B cell (primary cell): ENCODE results near the gene SLC35D2. TPM values are rescaled to one million over a fixed set of nuclear protein-coding genes. Genes with fewer than 3 reads are reported as not detected.

Experiments
- ATAC-seq: fragments of 200-7000 bp; cut with Tn5 transposase; one replicate; pipeline ENCODE4 v1.10.0; 2021; ENCODE audit warnings: low read depth, mild to moderate bottlenecking, moderate number of reproducible peaks, moderate library complexity
- CTCF ChIA-PET: fragments of 350-600 bp; sonication (Branson Sonifier 250); formaldehyde crosslinking; loops from one replicate; lab custom pipeline; 2021; ENCODE audit warnings: antibody characterized with exemption, inconsistent platforms; lab: Charles Lee
- POLR2A ChIA-PET: fragments of 350-600 bp; sonication (Branson Sonifier 250); formaldehyde crosslinking; loops from one replicate; lab custom pipeline; 2021; ENCODE audit warnings: antibody characterized with exemption; lab: Charles Lee
- DNase-seq: peaks from one replicate; pipeline ENCODE4 v3.0.0; 2013
- H2AFZ ChIP-seq: 2 replicates; pipeline ENCODE4 v1.6.1; 2012; ENCODE audit warnings: mild to moderate bottlenecking, low read depth, low read length; ENCODE audit not compliant: insufficient read depth, poor library complexity, severe bottlenecking
- H3K27ac ChIP-seq, 2 donors: 1 replicate in 1 of 2; 2 replicates in 1 of 2; pipeline ENCODE4 v1.5.1; 2012 to 2013; ENCODE audit warnings: low read length in 2 of 2, mild to moderate bottlenecking in 2 of 2, moderate library complexity in 1 of 2
- H3K27me3 ChIP-seq, 4 experiments: fragments of 200-600 bp in 1 of 4; sonication (generic) in 1 of 4; replicated peaks in 1 of 4; 1 replicate in 2 of 4; 2 replicates in 2 of 4; pipeline versions ENCODE4 v1.6.1 to v1.7.0; 2013 to 2016; ENCODE audit warnings: low read length in 3 of 4, mild to moderate bottlenecking in 2 of 4, mixed read lengths in 1 of 4, moderate library complexity in 1 of 4; ENCODE audit not compliant: insufficient read depth in 4 of 4, control insufficient read depth in 3 of 4; ENCODE audit errors: control extremely low read depth in 1 of 4
- H3K36me3 ChIP-seq, 2 experiments: replicated peaks in 1 of 2; 1 replicate in 1 of 2; 2 replicates in 1 of 2; pipeline versions ENCODE4 v1.6.1 to v1.7.1; 2013; ENCODE audit warnings: low read length in 1 of 2; ENCODE audit not compliant: insufficient read depth in 2 of 2, control insufficient read depth in 1 of 2; ENCODE audit errors: control extremely low read depth in 1 of 2, extremely low read depth in 1 of 2
- H3K4me1 ChIP-seq, 2 donors: fragments of 200-600 bp in 1 of 2; sonication (generic) in 1 of 2; 1 replicate in 1 of 2; 2 replicates in 1 of 2; pipeline versions ENCODE4 v1.5.1 to v1.6.1; 2013 to 2017; ENCODE audit warnings: low read length in 2 of 2; ENCODE audit not compliant: control insufficient read depth in 2 of 2, insufficient read depth in 2 of 2
- H3K4me2 ChIP-seq: replicated peaks from 2 replicates; pipeline ENCODE3; 2012; ENCODE audit warnings: mild to moderate bottlenecking, low read depth, low read length; ENCODE audit not compliant: poor library complexity, severe bottlenecking
- H3K4me3 ChIP-seq, 5 experiments: fragments of 200-600 bp in 1 of 5; sonication (generic) in 1 of 5; 1 replicate in 3 of 5; 2 replicates in 2 of 5; pipeline versions ENCODE4 v1.5.1 to v1.7.0; 2011 to 2016; ENCODE audit warnings: low read length in 4 of 5, mild to moderate bottlenecking in 4 of 5, low read depth in 2 of 5, control low read depth in 1 of 5, moderate library complexity in 1 of 5; ENCODE audit not compliant: insufficient read depth in 1 of 5; ENCODE audit errors: control extremely low read depth in 1 of 5, extremely low read depth in 1 of 5
- H3K79me2 ChIP-seq: fragments of 200-600 bp; sonication (generic); one replicate; pipeline ENCODE4 v1.6.0; 2016; ENCODE audit warnings: low read length; ENCODE audit not compliant: control insufficient read depth, insufficient read depth
- H3K9ac ChIP-seq: fragments of 200-600 bp; sonication (generic); 2 replicates; pipeline ENCODE4 v1.6.1; 2017; ENCODE audit warnings: mild to moderate bottlenecking, low read length, moderate library complexity
- H3K9me3 ChIP-seq, 3 donors: one replicate each; pipeline versions ENCODE4 v1.6.1 to v1.7.1; 2013; ENCODE audit warnings: low read length in 2 of 3; ENCODE audit not compliant: control insufficient read depth in 2 of 3, insufficient read depth in 1 of 3; ENCODE audit errors: control extremely low read depth in 1 of 3
- H4K20me1 ChIP-seq: 2 replicates; pipeline ENCODE4 v1.6.0; 2012; ENCODE audit warnings: mild to moderate bottlenecking, low read length; ENCODE audit not compliant: insufficient read depth, control insufficient read depth, poor library complexity, severe bottlenecking
- H3K27ac Mint-ChIP-seq: one replicate; pipeline ENCODE4 v1.8.0; 2021; ENCODE audit warnings: mixed read lengths
- H3K27me3 Mint-ChIP-seq: one replicate; pipeline ENCODE4 v1.8.0; 2021; ENCODE audit warnings: mixed read lengths
- H3K4me1 Mint-ChIP-seq: one replicate; pipeline ENCODE4 v1.8.0; 2021; ENCODE audit warnings: mixed read lengths
- H3K4me3 Mint-ChIP-seq: one replicate; pipeline ENCODE4 v1.8.0; 2021; ENCODE audit warnings: mixed read lengths
- H3K9me3 Mint-ChIP-seq: one replicate; pipeline ENCODE4 v1.8.0; 2022; ENCODE audit warnings: mixed read lengths; ENCODE audit not compliant: insufficient read depth
- CTCF ChIP-seq: fragments of 200-600 bp; IDR thresholded peaks from one replicate; pipeline ENCODE4 v1.8.0; 2022; ENCODE audit warnings: antibody characterized with exemption, mild to moderate bottlenecking
- EZH2 ChIP-seq: IDR thresholded peaks from 2 replicates; pipeline ENCODE4 v1.6.1; 2012; ENCODE audit warnings: borderline replicate concordance, low read depth, mild to moderate bottlenecking, moderate library complexity, low read length; ENCODE audit not compliant: insufficient read depth, poor library complexity, severe bottlenecking
- WGBS: methylation state at CpG from one replicate; pipeline ENCODE4 v1.1.5; 2013; ENCODE audit warnings: missing lambda C conversion rate; ENCODE audit not compliant: insufficient coverage; 5-methylcytosine and 5-hydroxymethylcytosine counted together
- intact Hi-C: fragments of 100-400 bp; cut with micrococcal nuclease; formaldehyde crosslinking; loops from one replicate; pipeline ENCODE4 v1.10.0; 2022
- polyA plus RNA-seq: library from polyadenylated mRNA; depleted of rRNA; stranded (reverse); fragments of >200 nt; gene quantifications from 2 replicates; pipeline ENCODE4 v1.2.3, GENCODE V29; 2012
- total RNA-seq, 2 donors: library from RNA; stranded (reverse); fragments of 120-200 nt in 1 of 2; gene quantifications; 1 replicate in 1 of 2; 2 replicates in 1 of 2; pipeline versions ENCODE4 v1.2.3 to v1.2.4, GENCODE V29; 2013 to 2022

The SLC35D2 gene
- total and polyA plus RNA-seq, 2 donors (not counting 1 experiment from before 2014, with no cell fraction given), result 5.1 to 13.6 TPM

DNA sequence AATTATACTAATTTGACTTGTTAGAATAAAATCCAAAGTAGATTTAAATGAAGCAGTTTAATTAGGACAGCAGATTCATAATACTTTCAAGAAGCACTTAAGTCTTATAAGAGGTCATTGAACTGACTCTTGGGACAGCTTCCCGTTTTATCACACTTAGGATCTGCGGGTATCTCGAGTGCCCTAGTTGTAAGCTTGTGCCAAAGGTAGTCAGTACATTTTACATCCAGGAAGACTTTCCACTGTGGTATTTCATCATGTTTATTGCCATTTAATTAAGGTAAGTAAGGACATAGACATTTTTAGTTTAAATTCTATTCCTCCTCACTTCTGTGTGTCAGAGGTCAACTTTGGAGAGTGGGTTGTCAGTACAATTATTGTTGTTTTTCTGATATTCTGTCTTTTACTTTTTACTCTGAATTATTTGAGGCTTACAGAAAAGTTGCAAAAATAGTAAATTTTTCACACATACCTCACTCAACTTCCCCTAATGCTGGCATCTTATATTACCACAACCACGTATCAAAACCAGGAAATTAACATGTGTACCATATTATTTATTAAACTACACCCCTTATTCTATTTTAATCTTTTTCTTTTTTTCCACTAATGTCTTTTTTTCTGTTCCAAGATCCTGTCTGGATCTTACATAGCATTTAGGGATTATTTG is 42.1 kb upstream of the SLC35D2 start:
- Histone ChIP-seq H3K27ac (no peak overlapping the region), H3K9ac (no peak overlapping the region), H3K4me2 (no peak overlapping the region), H3K36me3 (no peaks in the 10 kb centered on the region), H3K27me3 (no peaks in the 10 kb centered on the region), H4K20me1 (no peaks in the 10 kb centered on the region), H2AFZ (no peak overlapping the region), H3K79me2 (no peaks in the 10 kb centered on the region), H3K4me1 (peaks cover 3 to 8% of the 10 kb centered on the region in 2 donors), H3K9me3 (no peaks in the 10 kb centered on the region), H3K4me3 (no peak overlapping the region)
- no peak overlapping the region for H3K27ac Mint-ChIP-seq
- intact Hi-C loops, result no loop called here
- H3K27me3 Mint-ChIP-seq, result peaks cover 3% of the 10 kb centered on the region
- H3K4me3 Mint-ChIP-seq, result no peak overlapping the region
- ChIA-PET CTCF (interaction anchor here (1.2 to 1.4 kb wide), 2 partner anchors 24 to 109 kb away, joined by 3 to 4 read pairs; partner anchors contain the start of gene HABP4), POLR2A (interaction anchor here (0.7 kb wide), 1 partner anchor 48 kb away, joined by 3 read pairs; no protein-coding TSS in a partner anchor)
- ATAC-seq (no peak), DNase-seq (no peak)
- no CpG with 5 or more reads among the region's 4 CpGs for WGBS
- peaks cover 6% of the 10 kb centered on the region for H3K4me1 Mint-ChIP-seq
- no peaks in the 10 kb centered on the region for H3K9me3 Mint-ChIP-seq
- TF ChIP-seq EZH2 (no peak), CTCF (no peak)

GRCh38 chr9:96423985-96424336 is 40.5 kb upstream of the SLC35D2 start:
- CTCF ChIA-PET, result interaction anchor here (1.1 kb wide), 1 partner anchor 17 kb away, joined by 3 read pairs; no protein-coding TSS in a partner anchor

More at GRCh38 chr9:96423985-96424336, 40.5 kb upstream of the SLC35D2 start:
- no peak overlapping the region for H3K27ac Mint-ChIP-seq
- H3K4me1 Mint-ChIP-seq, result peaks cover 20% of the 10 kb centered on the region
- H3K9me3 Mint-ChIP-seq, result no peaks in the 10 kb centered on the region
- no peak overlapping the region for H3K4me3 Mint-ChIP-seq
- no peak for TF ChIP-seq CTCF
- TF ChIP-seq EZH2, result no peak
- POLR2A ChIA-PET, result no interaction called here
- H3K27me3 ChIP-seq, result no peaks in the 10 kb centered on the region
- H3K27ac ChIP-seq, result no peak overlapping the region
- no peaks in the 10 kb centered on the region for H3K36me3 ChIP-seq
- no peak overlapping the region for H3K9ac ChIP-seq
- no peak overlapping the region for H2AFZ ChIP-seq
- H3K4me2 ChIP-seq, result no peak overlapping the region
- peaks cover 15 to 22% of the 10 kb centered on the region in 2 donors for H3K4me1 ChIP-seq
- H3K79me2 ChIP-seq, result no peaks in the 10 kb centered on the region
- H3K9me3 ChIP-seq, result no peaks in the 10 kb centered on the region
- H4K20me1 ChIP-seq, result no peaks in the 10 kb centered on the region
- no peak overlapping the region for H3K4me3 ChIP-seq
- intact Hi-C loops, result no loop called here
- 95% methylated on average over 4 of the region's 6 CpGs for WGBS
- no peak for DNase-seq
- H3K27me3 Mint-ChIP-seq, result peaks cover 3% of the 10 kb centered on the region
- ATAC-seq, result no peak
